ENCODE results near the gene NEO1. TPM values are rescaled to one million over a fixed set of nuclear protein-coding genes. Genes with fewer than 3 reads are reported as not detected.

NEO1 gene
- total RNA-seq, 1 experiment from 2014 or later = 41.8 TPM

- Mint-ChIP-seq H3K4me1 (no peaks in the 10 kb centered on the region), H3K27me3 (ENCODE audit: low read depth) (no peaks in the 10 kb centered on the region), H3K9me3 (no peaks in the 10 kb centered on the region), H3K36me3 (ENCODE audit: insufficient read depth in 1 of 3, low read depth in 3 of 3) (peaks cover 7 to 20% (median 12%) of the 10 kb centered on the region in 3 experiments; a peak in 6 of 7 replicates), H3K27ac (no peak overlapping the region), H3K4me3 (no peak overlapping the region)
- Histone ChIP-seq H3K23ac (ENCODE audit: insufficient read length, low read depth, low read length) (no peak overlapping the region), H3K4me1 (ENCODE audit: insufficient read depth, low read length) (no peaks in the 10 kb centered on the region), H3T11ph (ENCODE audit: low read length) (no peak overlapping the region), H3K79me1 (ENCODE audit: insufficient read depth, low read depth, low read length, poor library complexity, severe bottlenecking) (no peaks in the 10 kb centered on the region), H3K9ac (ENCODE audit: extremely low read depth, insufficient read length, low read length) (no peak overlapping the region), H2BK120ac (ENCODE audit: low read depth, low read length, poor library complexity, severe bottlenecking) (no peak overlapping the region), H2BK15ac (ENCODE audit: low read depth, low read length) (no peak overlapping the region), H2BK5ac (ENCODE audit: insufficient read length, low read length) (no peak overlapping the region), H4K20me1 (ENCODE audit: control insufficient read depth, insufficient read depth, insufficient read length) (no peaks in the 10 kb centered on the region), H4K8ac (replicated peaks; ENCODE audit: insufficient read length, low read depth, low read length) (no peak overlapping the region), H3K14ac (ENCODE audit: insufficient read depth, low read length) (no peak overlapping the region), H3K4ac (ENCODE audit: low read depth, low read length) (no peak overlapping the region), H3K23me2 (ENCODE audit: insufficient read length, low read depth, low read length, poor library complexity, severe bottlenecking) (no peaks in the 10 kb centered on the region), H4K5ac (ENCODE audit: insufficient read length, low read depth, low read length) (no peak overlapping the region), H3K56ac (ENCODE audit: insufficient read length, low read depth, low read length) (no peak overlapping the region), H2AK5ac (ENCODE audit: insufficient read length, low read length) (no peak overlapping the region), H2BK12ac (ENCODE audit: insufficient read length, low read depth, low read length) (no peak overlapping the region), H3K27me3 (ENCODE audit: insufficient read depth, low read length) (no peaks in the 10 kb centered on the region), H2BK20ac (ENCODE audit: low read depth, low read length, poor library complexity, severe bottlenecking) (no peak overlapping the region), H2AFZ (ENCODE audit: low read length) (no peak overlapping the region), H4K91ac (ENCODE audit: insufficient read length, low read depth, low read length) (no peak overlapping the region), H3K18ac (ENCODE audit: insufficient read length, low read depth, low read length) (no peak overlapping the region), H3K79me2 (ENCODE audit: insufficient read depth, low read length) (no peaks in the 10 kb centered on the region), H3K9me3 (ENCODE audit: control insufficient read depth, low read depth, low read length) (no peaks in the 10 kb centered on the region), H3K27ac (ENCODE audit: insufficient read length, low read depth, low read length) (no peak overlapping the region), H3K4me2 (ENCODE audit: insufficient read depth, insufficient read length, low read length) (no peak overlapping the region)
- TF ChIP-seq CTCF (conservative IDR thresholded peaks at IDR 0.05) = no peak
- DNase-seq = no peak
Measured at GRCh38 chr15:73146419-73146818, 94.2 kb downstream of the NEO1 start.

All from H9 (cell line).